ENCODE measurements around the gene PARD6A.

PARD6A gene

GRCh38 chr16:67648764-67649407, 11.9 kb upstream of the PARD6A start:
- DNase-seq (ENCODE audit: low read depth) = no peak
- no peak for TF ChIP-seq CTCF (IDR thresholded peaks at IDR 0.05; ENCODE audit: insufficient read depth, low read depth, low read length, missing control alignments)
- no peak overlapping the region for H3K4me3 ChIP-seq (ENCODE audit: low read depth, low read length)

GRCh38 chr16:67649494-67649931, 11.2 kb upstream of the PARD6A start:
- H3K4me3 ChIP-seq (ENCODE audit: low read depth, low read length) = no peak overlapping the region
- no peak for DNase-seq (ENCODE audit: low read depth)
- TF ChIP-seq CTCF (IDR thresholded peaks at IDR 0.05; ENCODE audit: insufficient read depth, low read depth, low read length, missing control alignments) = no peak

- TF ChIP-seq CTCF (IDR thresholded peaks at IDR 0.05; ENCODE audit: insufficient read depth, low read depth, low read length, missing control alignments) = no peak
- no peak overlapping the region for H3K4me3 ChIP-seq (ENCODE audit: low read depth, low read length)
- DNase-seq (ENCODE audit: low read depth) = no peak
These were observed 10.7 kb upstream of the PARD6A start for GRCh38 chr16:67650023-67650422.

- no peak for TF ChIP-seq CTCF (IDR thresholded peaks at IDR 0.05; ENCODE audit: insufficient read depth, low read depth, low read length, missing control alignments)
- DNase-seq (ENCODE audit: low read depth) = no peak
- no peak overlapping the region for H3K4me3 ChIP-seq (ENCODE audit: low read depth, low read length)
These were observed 9.7 kb upstream of the PARD6A start for GRCh38 chr16:67651039-67651438.

GRCh38 chr16:67651847-67652246, 8.9 kb upstream of the PARD6A start:
- H3K4me3 ChIP-seq (ENCODE audit: low read depth, low read length) = no peak overlapping the region
- no peak for TF ChIP-seq CTCF (IDR thresholded peaks at IDR 0.05; ENCODE audit: insufficient read depth, low read depth, low read length, missing control alignments)
- DNase-seq (ENCODE audit: low read depth) = no peak

GRCh38 chr16:67652578-67653127, 8.1 kb upstream of the PARD6A start:
- no peak for DNase-seq (ENCODE audit: low read depth)
- TF ChIP-seq CTCF (IDR thresholded peaks at IDR 0.05; ENCODE audit: insufficient read depth, low read depth, low read length, missing control alignments) = no peak
- no peak overlapping the region for H3K4me3 ChIP-seq (ENCODE audit: low read depth, low read length)

All from GM12865 (cell line).